ENCODE measurements around the gene RGSL1. TPM values are rescaled to one million over a fixed set of nuclear protein-coding genes. Genes with fewer than 3 reads are reported as not detected.
A peak's percentile ranks its signal among the peaks of the same experiment; 100 is the strongest.

Gene RGSL1
- total and polyA plus RNA-seq, 9 of the 15 experiments (the other 6 are each of a cell fraction or from before 2014, with no cell fraction given): 0.03 TPM; not detected in 8

- TF ChIP-seq, protein P1, sequence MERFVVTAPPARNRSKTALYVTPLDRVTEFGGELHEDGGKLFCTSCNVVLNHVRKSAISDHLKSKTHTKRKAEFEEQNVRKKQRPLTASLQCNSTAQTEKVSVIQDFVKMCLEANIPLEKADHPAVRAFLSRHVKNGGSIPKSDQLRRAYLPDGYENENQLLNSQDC (CRISPR knock-in tag; IDR thresholded peaks at IDR 0.05): no peak
- no peak for TF ChIP-seq MIER1 (IDR thresholded peaks at IDR 0.05; ENCODE audit: low read depth)
- TF ChIP-seq BHLHE40 (IDR thresholded peaks at IDR 0.05; ENCODE audit: low read length): no peak
- TF ChIP-seq ZNF766 (CRISPR knock-in tag; conservative IDR thresholded peaks at IDR 0.05): 0 out of 2 replicates have a peak, but pooled peaks have one; percentile 10
- TF ChIP-seq ZNF318 (IDR thresholded peaks at IDR 0.05; ENCODE audit: borderline replicate concordance in 1 of 2, low read depth in 1 of 2): no peak
- peak; percentile 75 for TF ChIP-seq MEIS2 (IDR thresholded peaks at IDR 0.05; ENCODE audit: partially characterized antibody)
- TF ChIP-seq, protein P2, sequence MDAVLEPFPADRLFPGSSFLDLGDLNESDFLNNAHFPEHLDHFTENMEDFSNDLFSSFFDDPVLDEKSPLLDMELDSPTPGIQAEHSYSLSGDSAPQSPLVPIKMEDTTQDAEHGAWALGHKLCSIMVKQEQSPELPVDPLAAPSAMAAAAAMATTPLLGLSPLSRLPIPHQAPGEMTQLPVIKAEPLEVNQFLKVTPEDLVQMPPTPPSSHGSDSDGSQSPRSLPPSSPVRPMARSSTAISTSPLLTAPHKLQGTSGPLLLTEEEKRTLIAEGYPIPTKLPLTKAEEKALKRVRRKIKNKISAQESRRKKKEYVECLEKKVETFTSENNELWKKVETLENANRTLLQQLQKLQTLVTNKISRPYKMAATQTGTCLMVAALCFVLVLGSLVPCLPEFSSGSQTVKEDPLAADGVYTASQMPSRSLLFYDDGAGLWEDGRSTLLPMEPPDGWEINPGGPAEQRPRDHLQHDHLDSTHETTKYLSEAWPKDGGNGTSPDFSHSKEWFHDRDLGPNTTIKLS (IDR thresholded peaks at IDR 0.05; ENCODE audit: borderline replicate concordance, low read depth): no peak
- no peak for TF ChIP-seq ILF3 (IDR thresholded peaks at IDR 0.05; ENCODE audit: borderline replicate concordance)
- TF ChIP-seq SMC3 (conservative IDR thresholded peaks at IDR 0.05; ENCODE audit: insufficient read depth, low read depth, low read length): no peak
- TF ChIP-seq BCLAF1 (IDR thresholded peaks at IDR 0.05; ENCODE audit: borderline replicate concordance in 1 of 2, control insufficient read depth in 1 of 2, low read depth in 2 of 2, low read length in 1 of 2): no peak
- TF ChIP-seq, protein P3, sequence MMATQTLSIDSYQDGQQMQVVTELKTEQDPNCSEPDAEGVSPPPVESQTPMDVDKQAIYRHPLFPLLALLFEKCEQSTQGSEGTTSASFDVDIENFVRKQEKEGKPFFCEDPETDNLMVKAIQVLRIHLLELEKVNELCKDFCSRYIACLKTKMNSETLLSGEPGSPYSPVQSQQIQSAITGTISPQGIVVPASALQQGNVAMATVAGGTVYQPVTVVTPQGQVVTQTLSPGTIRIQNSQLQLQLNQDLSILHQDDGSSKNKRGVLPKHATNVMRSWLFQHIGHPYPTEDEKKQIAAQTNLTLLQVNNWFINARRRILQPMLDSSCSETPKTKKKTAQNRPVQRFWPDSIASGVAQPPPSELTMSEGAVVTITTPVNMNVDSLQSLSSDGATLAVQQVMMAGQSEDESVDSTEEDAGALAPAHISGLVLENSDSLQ (IDR thresholded peaks at IDR 0.05): peak; percentile 28; the same call in 1 of the 2 replicates
Observed at GRCh38 chr1:182587666-182588499, 137.9 kb downstream of the RGSL1 start (continued).
